Fibroblast of mammary gland (primary cell): ENCODE data around the gene CALML3.

Source experiments
- DNase-seq: peaks from one replicate; pipeline ENCODE4 v3.0.0-alpha.2; 2010; ENCODE audit warnings: low read depth
- H3K4me3 ChIP-seq: 2 replicates; pipeline ENCODE4 v1.5.1; 2011; ENCODE audit warnings: low read depth, mild to moderate bottlenecking, low read length, moderate library complexity; ENCODE audit not compliant: control insufficient read depth
- CTCF ChIP-seq: conservative IDR thresholded peaks from 2 replicates; pipeline ENCODE4 v1.5.1; 2011; ENCODE audit warnings: low read depth, low read length, inconsistent platforms; ENCODE audit not compliant: control insufficient read depth, insufficient read depth

The CALML3 gene

GRCh38 chr10:5547681-5547930, 22.8 kb downstream of the CALML3 start:
- no peak overlapping the region for H3K4me3 ChIP-seq
- DNase-seq = no peak
- TF ChIP-seq CTCF = no peak

GRCh38 chr10:5547931-5548660, 23.3 kb downstream of the CALML3 start:
- TF ChIP-seq CTCF = no peak
- no peak for DNase-seq
- no peak overlapping the region for H3K4me3 ChIP-seq

GRCh38 chr10:5549462-5550249, 24.9 kb downstream of the CALML3 start:
- no peak for TF ChIP-seq CTCF
- DNase-seq = no peak

GRCh38 chr10:5550250-5550545, 25.4 kb downstream of the CALML3 start:
- no peak for TF ChIP-seq CTCF
- H3K4me3 ChIP-seq = no peak overlapping the region
- DNase-seq = no peak

More at GRCh38 chr10:5549462-5550249, 24.9 kb downstream of the CALML3 start:
- H3K4me3 ChIP-seq = no peak overlapping the region

GRCh38 chr10:5550621-5551530, 26.1 kb downstream of the CALML3 start:
- no peak overlapping the region for H3K4me3 ChIP-seq
- TF ChIP-seq CTCF = no peak
- no peak for DNase-seq

GRCh38 chr10:5551531-5552375, 27.0 kb downstream of the CALML3 start:
- DNase-seq = no peak
- TF ChIP-seq CTCF = no peak
- H3K4me3 ChIP-seq = no peak overlapping the region
